Tibial artery (tissue), 4 donors: ENCODE measurements around the gene SPDL1.

ENCODE experiments used
- DNase-seq, 2 donors: peaks; one replicate each; pipeline ENCODE4 v3.0.0-alpha.2; 2019
- H3K27ac ChIP-seq, 2 donors: fragments of 200-600 bp; sonication (generic) in 1 of 2; 1 replicate in 1 of 2; 2 replicates in 1 of 2; pipeline ENCODE4 v1.5.1; 2018 to 2019; ENCODE audit warnings: mild to moderate bottlenecking in 1 of 2
- H3K27me3 ChIP-seq, 2 donors: fragments of 200-600 bp; sonication (generic) in 1 of 2; one replicate each; pipeline versions ENCODE4 v1.5.1 to v1.6.0; 2016 to 2019
- H3K36me3 ChIP-seq, 3 donors: fragments of 200-600 bp; sonication (generic) in 2 of 3; one replicate each; pipeline ENCODE4 v1.5.1; 2016 to 2019; ENCODE audit warnings: mild to moderate bottlenecking in 2 of 3
- H3K4me1 ChIP-seq, 4 donors: fragments of 200-600 bp; sonication (generic) in 2 of 4; 1 replicate in 3 of 4; 2 replicates in 1 of 4; pipeline ENCODE4 v1.5.1; 2016 to 2019
- H3K4me3 ChIP-seq, 2 donors: fragments of 200-600 bp; sonication (generic) in 1 of 2; 1 replicate in 1 of 2; 2 replicates in 1 of 2; pipeline ENCODE4 v1.5.1; 2018 to 2019; ENCODE audit warnings: mild to moderate bottlenecking in 2 of 2
- H3K9me3 ChIP-seq, 3 donors: fragments of 200-600 bp; sonication (generic) in 1 of 3; one replicate each; pipeline ENCODE4 v1.5.1; 2016 to 2019
- CTCF ChIP-seq, 2 experiments: fragments of 200-600 bp in 1 of 2; fragments of 450-650 bp in 1 of 2; IDR thresholded peaks; one replicate each; pipeline ENCODE4 v1.5.1; 2017 to 2019; ENCODE audit warnings: antibody characterized with exemption in 2 of 2, mild to moderate bottlenecking in 1 of 2, moderate library complexity in 1 of 2
- intact Hi-C: fragments of 100-400 bp; cut with DNase I; formaldehyde crosslinking; loops from one replicate; pipeline ENCODE4 v1.15.0; 2023; ENCODE audit warnings: low total_unique reads

SPDL1 gene

GRCh38 chr5:169544264-169544950 is 39.2 kb upstream of the SPDL1 start:
- no peak overlapping the region for H3K4me3 ChIP-seq
- H3K27me3 ChIP-seq = no peaks in the 10 kb centered on the region
- H3K36me3 ChIP-seq = no peaks in the 10 kb centered on the region
- no peaks in the 10 kb centered on the region for H3K9me3 ChIP-seq
- no peak for DNase-seq
- no peak for TF ChIP-seq CTCF (IDR thresholded peaks at IDR 0.05)
- peaks cover 0 to 9% (median 2%) of the 10 kb centered on the region in 4 donors for H3K4me1 ChIP-seq
- no peak overlapping the region for H3K27ac ChIP-seq
- intact Hi-C loops = no loop called here

- Histone ChIP-seq H3K4me1 (peaks cover 0 to 9% (median 2%) of the 10 kb centered on the region in 4 donors), H3K36me3 (no peaks in the 10 kb centered on the region), H3K4me3 (no peak overlapping the region), H3K27me3 (no peaks in the 10 kb centered on the region), H3K27ac (no peak overlapping the region), H3K9me3 (no peaks in the 10 kb centered on the region)
- no peak for TF ChIP-seq CTCF (IDR thresholded peaks at IDR 0.05)
- no peak for DNase-seq
- intact Hi-C loops = no loop called here
Observed at GRCh38 chr5:169545762-169546161, 37.8 kb upstream of the SPDL1 start.

- TF ChIP-seq CTCF (IDR thresholded peaks at IDR 0.05) = no peak
- intact Hi-C loops = no loop called here
Observed at GRCh38 chr5:169546346-169546745, 37.2 kb upstream of the SPDL1 start.

GRCh38 chr5:169547508-169547907 is 36.1 kb upstream of the SPDL1 start:
- intact Hi-C loops = no loop called here
- Histone ChIP-seq H3K27ac (peak overlapping the region in 1 of 2 donors; percentile 4), H3K27me3 (no peaks in the 10 kb centered on the region), H3K36me3 (no peaks in the 10 kb centered on the region), H3K4me1 (peaks cover 0 to 9% (median 2%) of the 10 kb centered on the region in 4 donors), H3K9me3 (no peaks in the 10 kb centered on the region), H3K4me3 (no peak overlapping the region)
- no peak for TF ChIP-seq CTCF (IDR thresholded peaks at IDR 0.05)
- DNase-seq = peak in 1 of 2 donors; percentile 21

More at GRCh38 chr5:169546346-169546745, 37.2 kb upstream of the SPDL1 start:
- Histone ChIP-seq H3K9me3 (no peaks in the 10 kb centered on the region), H3K27ac (no peak overlapping the region), H3K4me1 (peaks cover 0 to 9% (median 2%) of the 10 kb centered on the region in 4 donors), H3K36me3 (no peaks in the 10 kb centered on the region), H3K27me3 (no peaks in the 10 kb centered on the region), H3K4me3 (no peak overlapping the region)
- no peak for DNase-seq

- Histone ChIP-seq H3K36me3 (no peaks in the 10 kb centered on the region), H3K4me1 (peaks cover 0 to 9% (median 2%) of the 10 kb centered on the region in 4 donors), H3K27ac (peak overlapping the region in 1 of 2 donors; percentile 4), H3K9me3 (no peaks in the 10 kb centered on the region), H3K27me3 (no peaks in the 10 kb centered on the region), H3K4me3 (no peak overlapping the region)
- intact Hi-C loops = no loop called here
- no peak for DNase-seq
- TF ChIP-seq CTCF (IDR thresholded peaks at IDR 0.05) = peak; percentile 53 to 58
Observed at GRCh38 chr5:169548315-169548714, 35.3 kb upstream of the SPDL1 start.
